MM.1S (cell line): Measurements from ENCODE around the gene FAM107B.

ENCODE experiments used
- DNase-seq: peaks from one replicate; pipeline ENCODE4 v3.0.0-alpha.2; 2015
- H2AFZ ChIP-seq: fragments of 300-600 bp; sonication (generic); 2 replicates; pipeline ENCODE4 v1.6.0; 2016; ENCODE audit warnings: antibody characterized with exemption, low read length
- H3F3A ChIP-seq: fragments of 300-600 bp; sonication (generic); 2 replicates; pipeline ENCODE4 v1.6.1; 2016; ENCODE audit warnings: mild to moderate bottlenecking, antibody characterized with exemption, low read length, moderate library complexity, mixed read lengths; ENCODE audit not compliant: insufficient read depth
- H3K27ac ChIP-seq: fragments of 300-600 bp; sonication (generic); 2 replicates; pipeline ENCODE4 v1.5.1; 2016; ENCODE audit warnings: mild to moderate bottlenecking, low read length
- H3K27me3 ChIP-seq: fragments of 300-600 bp; sonication (generic); replicated peaks from 2 replicates; pipeline ENCODE4 v1.6.0; 2016; ENCODE audit warnings: low read length; ENCODE audit not compliant: insufficient read depth
- H3K36me3 ChIP-seq: fragments of 300-600 bp; sonication (generic); replicated peaks from 2 replicates; pipeline ENCODE4 v1.6.1; 2016; ENCODE audit warnings: mild to moderate bottlenecking, low read length, mixed read lengths; ENCODE audit not compliant: insufficient read depth
- H3K4me1 ChIP-seq: fragments of 300-600 bp; sonication (generic); 2 replicates; pipeline ENCODE4 v1.6.1; 2016; ENCODE audit warnings: low read length, mixed read lengths
- H3K4me2 ChIP-seq: fragments of 300-600 bp; sonication (generic); 2 replicates; pipeline ENCODE4 v1.6.0; 2016; ENCODE audit warnings: low read depth, low read length
- H3K4me3 ChIP-seq: fragments of 300-600 bp; sonication (generic); 2 replicates; pipeline ENCODE4 v1.5.1; 2016; ENCODE audit warnings: low read length, mixed read lengths
- H3K79me2 ChIP-seq: fragments of 300-600 bp; sonication (generic); 2 replicates; pipeline ENCODE4 v1.6.1; 2016; ENCODE audit warnings: mixed run types, low read length, mixed read lengths
- H3K9ac ChIP-seq: fragments of 300-600 bp; sonication (generic); 2 replicates; pipeline ENCODE4 v1.6.1; 2016; ENCODE audit warnings: low read length, mixed read lengths
- H3K9me2 ChIP-seq: fragments of 300-600 bp; sonication (generic); replicated peaks from 2 replicates; pipeline ENCODE4 v1.6.1; 2016; ENCODE audit warnings: mild to moderate bottlenecking, low read length, mixed read lengths; ENCODE audit not compliant: insufficient read depth
- H3K9me3 ChIP-seq: fragments of 300-600 bp; sonication (generic); replicated peaks from 2 replicates; pipeline ENCODE4 v1.6.1; 2016; ENCODE audit warnings: mild to moderate bottlenecking, low read length, mixed read lengths; ENCODE audit not compliant: insufficient read depth
- H4K20me1 ChIP-seq: fragments of 300-600 bp; sonication (generic); 2 replicates; pipeline ENCODE4 v1.6.1; 2016; ENCODE audit warnings: mild to moderate bottlenecking, low read length, moderate library complexity, mixed read lengths; ENCODE audit not compliant: insufficient read depth
- CTCF ChIP-seq: fragments of 300-600 bp; sonication (generic); IDR thresholded peaks from 2 replicates; pipeline ENCODE4 v1.5.1; 2016; ENCODE audit warnings: antibody characterized with exemption, low read length, mixed read lengths
- EZH2 ChIP-seq: fragments of 300-600 bp; sonication (generic); optimal IDR thresholded peaks from 2 replicates; pipeline ENCODE3; 2017; ENCODE audit warnings: low read depth, mild to moderate bottlenecking, antibody characterized with exemption, low read length, mixed read lengths
- EZH2phosphoT487 ChIP-seq: fragments of 300-600 bp; sonication (generic); IDR thresholded peaks from 2 replicates; pipeline ENCODE4 v1.6.1; 2018; ENCODE audit warnings: antibody characterized with exemption, low read length

Gene FAM107B

GRCh38 chr10:14562218-14563075 is 212.2 kb downstream of the FAM107B start:
- peaks cover 27% of the 10 kb centered on the region for H3F3A ChIP-seq
- no peaks in the 10 kb centered on the region for H3K9me3 ChIP-seq
- H3K4me3 ChIP-seq = no peak overlapping the region
- no peaks in the 10 kb centered on the region for H3K27me3 ChIP-seq
- H3K27ac ChIP-seq = no peak overlapping the region
- peaks cover 50% of the 10 kb centered on the region for H3K4me1 ChIP-seq
- peaks cover 12% of the 10 kb centered on the region; the same call in 1 of the 2 replicates for H3K36me3 ChIP-seq
- no peaks in the 10 kb centered on the region for H3K9me2 ChIP-seq
- no peaks in the 10 kb centered on the region for H4K20me1 ChIP-seq
- TF ChIP-seq CTCF (no peak), EZH2phosphoT487 (no peak), EZH2 (no peak)
- H3K4me2 ChIP-seq = no peak overlapping the region
- no peak for DNase-seq
- no peak overlapping the region for H2AFZ ChIP-seq
- peaks cover 95% of the 10 kb centered on the region for H3K79me2 ChIP-seq
- H3K9ac ChIP-seq = no peak overlapping the region

- H3K27me3 ChIP-seq = no peaks in the 10 kb centered on the region
- peaks cover 54% of the 10 kb centered on the region for H3K4me1 ChIP-seq
- H3K27ac ChIP-seq = peak overlapping the region; percentile 96; the same call in 1 of the 2 replicates
- no peak overlapping the region for H3K9ac ChIP-seq
- H3K4me3 ChIP-seq = no peak overlapping the region
- H4K20me1 ChIP-seq = no peaks in the 10 kb centered on the region
- no peak for TF ChIP-seq EZH2phosphoT487
- TF ChIP-seq CTCF = no peak
- TF ChIP-seq EZH2 = no peak
- DNase-seq = no peak
- no peaks in the 10 kb centered on the region for H3K9me3 ChIP-seq
- peaks cover 3% of the 10 kb centered on the region; the same call in 1 of the 2 replicates for H3K36me3 ChIP-seq
- H3K4me2 ChIP-seq = no peak overlapping the region
- H3F3A ChIP-seq = peaks cover 41% of the 10 kb centered on the region
- H2AFZ ChIP-seq = no peak overlapping the region
- no peaks in the 10 kb centered on the region for H3K9me2 ChIP-seq
- H3K79me2 ChIP-seq = peaks cover 88% of the 10 kb centered on the region
Observed at GRCh38 chr10:14560791-14561765, 213.6 kb downstream of the FAM107B start.

DNA sequence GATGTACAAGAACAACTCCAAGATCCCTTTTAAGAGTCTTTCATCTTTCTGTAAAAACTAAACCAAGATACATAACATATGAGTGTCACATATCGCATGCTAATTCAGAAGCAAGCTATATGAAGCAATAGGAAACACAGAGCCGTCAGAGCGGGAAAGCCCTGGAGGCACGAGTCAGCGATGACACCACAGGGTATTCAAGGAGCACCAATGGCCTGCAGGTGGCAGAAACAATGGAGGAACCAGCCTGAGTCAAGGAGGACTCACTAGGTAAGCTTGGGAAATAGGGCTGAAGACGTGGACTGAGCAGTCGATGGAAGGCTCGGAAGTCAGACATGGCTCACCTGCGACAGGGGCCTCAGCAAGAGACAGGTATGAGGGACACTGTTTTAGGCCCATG is 214.4 kb downstream of the FAM107B start:
- Histone ChIP-seq H3K4me1 (peaks cover 55% of the 10 kb centered on the region), H2AFZ (no peak overlapping the region), H3K9me3 (no peaks in the 10 kb centered on the region), H3K36me3 (no peaks in the 10 kb centered on the region), H4K20me1 (no peaks in the 10 kb centered on the region), H3F3A (peaks cover 49% of the 10 kb centered on the region), H3K27me3 (no peaks in the 10 kb centered on the region), H3K27ac (peak overlapping the region; percentile 96), H3K9me2 (no peaks in the 10 kb centered on the region), H3K4me3 (no peak overlapping the region), H3K4me2 (peak overlapping the region; percentile 93; the same call in 1 of the 2 replicates), H3K9ac (peak overlapping the region; percentile 45; the same call in 1 of the 2 replicates), H3K79me2 (peaks cover 87% of the 10 kb centered on the region)
- TF ChIP-seq EZH2phosphoT487 (no peak), CTCF (no peak), EZH2 (no peak)
- DNase-seq = no peak
